GM19452 (cell line): ENCODE results near the gene TPST1.
"Not testable (repeated sequence)": the region's sequence is repeated elsewhere in the genome, so short reads cannot be mapped to it uniquely, and the experiment has no call there.

ENCODE experiments used
- ATAC-seq: cut with Tn5 transposase; IDR thresholded peaks from one replicate; pipeline ENCODE4 v1.9.1; 2021; ENCODE audit not compliant: unreplicated experiment

Gene TPST1

DNA sequence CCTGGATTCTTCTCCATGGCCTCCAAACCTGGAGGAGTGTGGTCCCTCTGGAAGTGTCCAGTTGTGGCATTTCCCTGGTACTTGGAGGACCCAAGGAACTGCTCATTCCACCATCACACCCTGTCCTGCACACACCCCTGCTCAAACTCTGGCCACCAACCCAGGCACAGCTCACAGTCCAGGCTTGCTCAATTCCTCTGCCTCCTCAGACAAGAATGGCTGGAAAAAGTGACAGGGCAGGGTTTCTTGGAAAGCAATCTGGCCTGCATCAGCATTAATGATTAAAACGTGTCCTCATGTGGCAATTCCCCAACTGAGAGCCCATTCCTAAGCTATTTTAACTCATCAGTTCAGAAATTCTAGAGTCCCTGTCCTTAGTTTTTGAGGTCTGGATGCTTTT is 17.2 kb upstream of the TPST1 start:
- no peak for ATAC-seq

DNA sequence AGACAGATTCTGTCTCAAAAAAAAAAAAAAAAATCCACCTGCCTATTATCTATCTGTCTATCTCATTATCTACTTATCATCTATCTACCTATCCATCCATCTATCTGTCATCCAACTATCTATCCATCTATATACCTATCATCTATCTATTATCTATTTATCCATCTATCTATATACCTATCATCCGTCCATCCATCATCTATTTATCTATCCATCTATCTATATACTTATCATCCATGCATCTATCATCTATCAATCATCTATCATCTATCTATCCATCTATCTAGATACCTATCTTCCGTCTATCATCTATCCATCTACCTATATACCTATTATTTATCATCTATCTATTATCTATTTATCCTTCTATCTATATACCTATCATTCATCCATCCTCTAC is 16.5 kb upstream of the TPST1 start:
- ATAC-seq, result no peak

DNA sequence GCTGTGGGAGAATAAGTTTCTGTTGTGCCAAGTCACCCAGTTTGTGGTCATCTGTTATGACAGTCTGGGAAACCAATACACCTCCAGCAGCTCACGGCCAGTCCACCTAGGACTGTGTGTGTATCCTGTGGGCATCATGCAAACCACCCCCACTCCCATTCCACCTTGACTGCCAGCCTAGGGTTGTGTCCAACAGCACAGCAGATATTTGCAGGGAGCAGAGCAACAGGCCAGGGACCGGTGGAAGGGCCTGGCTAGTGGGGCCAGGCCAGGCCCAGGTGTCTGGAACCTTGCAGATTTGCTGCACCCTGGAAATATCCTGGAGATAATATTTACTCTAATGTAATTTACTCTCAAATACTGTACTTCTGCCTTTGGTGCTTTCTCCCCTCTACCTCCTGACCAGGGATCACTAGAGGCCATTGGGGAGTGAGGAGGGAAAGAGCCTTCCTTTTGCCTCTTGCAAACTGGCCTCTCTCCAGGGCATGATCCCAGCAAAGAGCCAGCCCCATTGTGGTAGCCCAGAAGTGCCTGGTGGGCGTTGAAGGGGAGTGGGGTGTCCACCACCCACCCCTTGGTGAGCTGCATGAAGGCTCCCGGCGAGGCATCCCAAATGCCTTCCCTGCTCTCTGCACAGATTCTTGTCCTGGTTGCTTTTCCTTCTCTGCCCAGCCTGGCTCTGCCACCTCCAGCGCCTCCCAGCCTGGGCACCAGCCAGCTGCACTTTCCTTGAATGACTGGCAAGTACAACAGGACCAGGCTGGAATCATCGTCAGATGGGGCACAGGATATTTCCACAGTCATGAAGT is 15.2 kb upstream of the TPST1 start:
- no peak for ATAC-seq

DNA sequence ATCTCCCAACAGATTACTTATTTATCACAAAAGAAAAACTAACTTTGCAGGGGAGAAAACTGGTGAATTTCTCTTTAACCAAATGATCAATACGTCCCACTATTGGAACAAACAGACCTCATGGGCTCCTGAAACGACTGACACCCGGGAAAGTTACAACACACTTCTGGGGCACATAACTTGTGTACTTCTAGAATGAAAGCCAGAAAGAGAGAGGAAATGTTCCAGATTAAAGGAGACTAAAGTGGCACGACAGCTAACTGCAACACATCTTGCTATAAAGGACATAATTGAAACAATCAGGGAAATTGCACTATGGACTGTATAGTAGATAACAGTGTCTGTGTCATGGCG is 14.7 kb upstream of the TPST1 start:
- no peak for ATAC-seq

DNA sequence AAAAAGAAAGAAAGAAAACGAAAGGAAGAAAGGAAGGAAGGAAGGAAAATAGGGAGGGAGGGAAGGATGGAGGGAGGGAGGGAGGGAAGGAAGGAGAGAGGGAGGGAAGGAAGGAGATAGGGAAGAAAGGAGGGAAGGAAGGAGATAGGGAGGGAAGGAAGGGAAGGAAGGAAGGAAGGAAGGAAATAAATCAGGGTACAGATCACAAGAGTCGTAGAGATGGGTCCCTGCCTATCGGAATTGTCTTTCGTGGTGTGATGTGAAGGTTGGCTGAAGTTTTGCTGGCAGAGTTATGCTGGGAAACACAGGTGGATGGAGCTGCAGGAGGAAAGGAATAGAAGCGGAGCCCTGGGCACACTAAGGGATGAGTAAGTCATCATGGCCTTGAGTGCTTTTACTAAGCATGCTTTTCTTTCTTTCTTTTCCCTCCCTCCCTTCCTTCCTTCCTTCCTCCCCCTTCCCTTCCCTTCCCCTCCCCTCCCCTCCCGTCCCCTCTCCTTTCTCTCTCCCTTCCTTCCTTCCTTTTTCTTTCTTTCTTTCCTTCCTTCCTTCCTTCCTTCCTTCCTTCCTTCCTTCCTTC is 11.9 kb upstream of the TPST1 start:
- no peak for ATAC-seq

DNA sequence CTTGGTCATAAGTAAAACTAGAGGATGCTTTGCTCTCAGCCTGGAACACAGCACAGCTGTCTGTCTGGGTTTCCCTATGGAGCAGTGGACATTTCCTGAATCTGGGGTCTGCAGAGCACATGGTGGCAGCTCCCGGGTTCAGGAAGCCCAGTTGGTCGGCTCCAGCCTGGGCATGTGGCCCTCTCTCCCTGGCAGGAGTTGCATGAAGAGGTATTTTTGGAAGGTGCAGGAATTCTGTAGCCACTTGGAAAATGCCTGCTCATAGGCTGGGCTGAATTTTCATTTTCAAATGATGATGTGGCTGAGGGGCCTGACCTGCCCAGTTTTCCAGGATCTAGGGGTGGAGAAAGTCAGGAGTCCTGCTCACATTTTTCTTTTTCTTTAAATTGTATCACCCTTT is 6.7 kb upstream of the TPST1 start:
- no peak for ATAC-seq

DNA sequence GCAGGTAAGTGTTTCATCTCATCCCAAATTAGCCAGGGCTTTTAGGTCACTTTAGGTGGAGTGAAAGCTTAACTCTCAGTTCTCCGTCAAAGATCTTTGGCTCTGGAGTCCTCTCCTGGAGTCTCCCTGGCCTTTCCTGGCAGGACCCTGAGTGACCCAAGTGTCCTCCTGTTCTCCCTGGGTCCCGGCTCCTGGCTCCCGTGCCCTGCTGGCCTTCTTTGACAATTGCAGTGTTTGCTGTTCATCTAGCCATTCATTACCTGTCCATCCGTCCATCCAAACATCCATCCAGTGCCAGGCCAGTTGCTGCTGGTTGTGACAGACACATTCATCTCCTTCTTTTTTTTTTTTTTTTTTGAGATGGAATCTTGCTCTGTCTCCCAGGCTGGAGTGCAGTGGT is 6.2 kb upstream of the TPST1 start:
- ATAC-seq, result no peak

DNA sequence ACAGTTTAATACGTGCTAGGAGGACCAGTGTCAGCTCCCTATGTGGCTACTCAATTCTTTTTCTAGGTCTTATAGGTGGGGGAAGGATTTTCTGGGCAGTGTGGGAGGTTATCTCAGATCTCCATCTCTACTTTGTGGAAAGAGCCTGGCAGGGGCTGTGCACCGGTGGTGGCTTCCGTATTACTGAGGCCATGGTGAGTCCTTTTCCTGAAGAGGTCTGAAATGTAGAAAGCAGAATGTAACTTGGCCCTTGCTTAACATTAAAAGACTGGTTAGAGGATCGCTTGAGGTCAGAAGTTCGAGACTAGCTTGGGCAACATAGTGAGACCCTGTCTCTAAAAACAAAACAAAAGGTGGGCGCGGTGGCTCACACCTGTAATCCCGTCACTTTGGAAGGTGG is 2.7 kb upstream of the TPST1 start:
- ATAC-seq, result no peak

DNA sequence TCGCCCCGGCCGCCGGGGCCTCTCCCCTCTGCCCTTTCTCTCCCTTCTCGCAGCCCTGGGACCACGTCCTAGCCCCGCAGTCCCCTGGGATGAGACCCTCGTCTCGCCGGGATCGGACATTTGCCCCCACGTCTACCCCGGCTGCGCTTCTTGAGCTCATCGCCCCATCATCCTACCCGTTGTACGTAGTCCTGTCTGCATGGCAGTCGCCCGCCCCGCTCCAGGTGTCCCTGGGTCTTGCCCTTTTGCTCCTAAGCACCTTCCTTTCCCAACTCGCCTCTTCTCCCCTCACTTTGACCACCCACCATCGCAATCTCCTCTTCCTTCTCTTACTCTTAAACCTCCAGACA is 582 bp downstream of the TPST1 start:
- ATAC-seq, result no peak

DNA sequence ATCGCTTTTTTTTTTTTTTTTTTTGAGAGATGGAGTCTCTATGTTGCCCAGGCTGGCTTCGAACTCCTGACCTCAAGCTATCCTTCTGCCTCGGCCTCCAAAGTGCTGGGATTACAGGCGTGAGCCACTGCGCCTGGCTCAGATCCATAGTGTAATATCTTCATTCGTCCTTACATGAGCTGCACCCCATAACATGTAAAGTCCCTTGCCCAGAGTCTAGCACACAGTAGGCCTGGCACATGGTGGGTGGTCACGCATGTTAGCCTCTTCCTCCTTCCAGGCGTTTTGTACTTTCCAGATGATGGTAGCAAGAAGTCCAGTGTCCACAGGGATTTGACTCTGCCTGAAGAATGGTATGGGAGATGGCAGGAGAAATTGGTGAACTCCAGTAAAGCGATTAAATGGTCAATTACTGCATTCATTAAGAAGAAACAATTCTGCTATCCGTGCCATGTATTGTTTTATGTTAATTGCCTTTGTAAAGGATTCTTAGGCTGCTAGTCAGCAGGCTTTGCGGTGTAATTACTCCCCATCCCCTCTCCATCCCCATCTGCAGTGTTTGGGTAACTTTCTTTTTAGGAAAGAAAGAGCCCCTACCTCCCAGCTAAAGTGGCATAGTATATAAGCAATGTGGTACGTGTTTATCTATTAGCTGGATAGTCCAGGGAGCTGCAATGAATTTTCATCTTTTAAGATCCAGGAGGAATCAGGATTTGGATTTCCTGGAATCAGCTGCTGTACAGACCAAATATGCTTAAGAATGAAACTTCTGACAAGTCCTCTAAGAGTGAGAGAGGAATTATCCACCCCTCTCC is 1.2 kb downstream of the TPST1 start:
- no peak for ATAC-seq

DNA sequence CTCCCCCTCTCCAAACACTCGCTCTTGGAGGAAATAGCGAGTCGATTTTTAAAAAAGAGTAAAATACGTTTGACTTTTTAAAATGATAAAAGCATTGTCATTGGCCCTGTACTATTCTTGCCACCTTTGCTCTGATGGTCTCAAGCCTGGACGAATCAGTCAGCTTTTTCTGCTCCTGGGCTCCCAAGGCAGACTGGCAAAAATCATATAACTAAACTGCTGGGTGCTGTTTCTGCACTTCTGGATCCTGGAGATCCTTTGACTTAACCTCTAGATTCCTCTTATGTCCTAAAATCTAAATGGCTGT is 1.8 kb downstream of the TPST1 start:
- ATAC-seq, result no peak

DNA sequence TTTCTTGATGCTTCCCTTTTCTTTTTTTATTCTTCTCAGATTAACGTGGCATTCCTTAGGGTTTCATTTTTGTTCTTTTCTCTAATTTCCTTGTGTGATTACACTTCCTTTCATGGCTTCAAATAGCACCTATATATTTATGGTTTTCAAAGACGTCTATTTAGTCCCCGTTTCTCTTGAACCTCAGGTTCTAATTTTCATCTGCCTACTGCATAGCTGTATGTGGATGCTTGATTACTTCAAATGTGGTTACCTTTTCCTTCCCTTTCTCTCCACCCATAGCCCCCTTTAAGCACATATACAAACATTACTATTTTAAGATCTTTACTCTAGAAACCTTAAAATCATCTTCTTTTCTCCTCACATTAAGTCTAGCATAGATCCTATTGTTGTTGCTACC is 2.4 kb downstream of the TPST1 start:
- no peak for ATAC-seq

DNA sequence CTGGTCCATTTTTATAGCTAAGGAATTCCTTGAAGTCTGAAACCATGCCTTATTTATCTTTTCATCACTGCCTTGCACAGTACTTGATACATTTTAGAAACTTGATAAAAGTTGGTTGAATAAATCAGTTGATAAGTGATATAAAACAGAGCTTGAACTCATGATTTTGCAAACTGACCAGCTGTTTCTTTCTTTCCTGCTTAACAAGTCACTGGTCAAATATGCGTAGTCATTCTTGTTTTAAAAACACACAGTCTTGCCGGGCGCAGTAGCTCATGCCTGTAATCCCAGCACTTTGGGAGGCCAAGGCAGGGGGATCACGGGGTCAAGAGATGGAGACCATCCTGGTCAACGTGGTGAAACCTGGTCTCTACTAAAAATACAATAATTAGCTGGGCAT is 6.3 kb downstream of the TPST1 start:
- no peak for ATAC-seq

DNA sequence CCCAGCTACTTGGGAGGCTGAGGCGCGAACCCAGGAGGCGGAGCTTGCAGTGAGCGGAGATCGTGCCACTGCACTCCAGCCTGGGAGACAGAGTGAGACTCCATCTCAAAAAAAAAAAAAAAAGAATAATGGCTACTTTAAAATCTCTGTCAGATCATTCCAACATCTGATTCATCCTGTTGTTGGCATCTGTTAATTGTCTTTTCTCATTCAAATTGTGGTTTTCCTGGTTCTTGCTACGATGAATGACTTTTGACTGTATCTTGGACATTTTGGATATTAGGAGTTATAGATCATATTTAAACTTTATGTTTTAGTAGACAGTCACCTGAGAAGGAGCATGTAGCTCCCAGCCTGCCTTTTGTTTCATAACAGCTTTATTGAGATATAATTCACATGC is 8.5 kb downstream of the TPST1 start:
- no peak for ATAC-seq

DNA sequence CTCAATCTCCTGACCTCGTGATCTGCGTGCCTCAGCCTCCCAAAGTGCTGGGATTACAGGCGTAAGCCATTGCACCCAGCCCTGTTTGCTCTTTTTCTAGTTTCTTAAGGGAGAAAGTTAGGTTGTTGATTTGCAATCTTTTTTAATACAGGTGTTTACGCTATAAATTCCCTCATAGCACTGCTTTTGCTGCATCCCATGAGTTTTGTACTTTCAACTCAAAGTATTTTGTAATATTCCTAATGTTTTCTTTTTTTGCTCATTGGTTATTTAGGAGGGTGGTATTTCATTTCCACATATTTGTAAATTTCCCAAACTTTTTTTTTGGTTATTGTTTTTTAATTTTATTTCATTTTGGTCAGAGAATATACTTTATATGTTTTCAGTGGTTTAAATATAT is 11.6 kb downstream of the TPST1 start:
- no peak for ATAC-seq

DNA sequence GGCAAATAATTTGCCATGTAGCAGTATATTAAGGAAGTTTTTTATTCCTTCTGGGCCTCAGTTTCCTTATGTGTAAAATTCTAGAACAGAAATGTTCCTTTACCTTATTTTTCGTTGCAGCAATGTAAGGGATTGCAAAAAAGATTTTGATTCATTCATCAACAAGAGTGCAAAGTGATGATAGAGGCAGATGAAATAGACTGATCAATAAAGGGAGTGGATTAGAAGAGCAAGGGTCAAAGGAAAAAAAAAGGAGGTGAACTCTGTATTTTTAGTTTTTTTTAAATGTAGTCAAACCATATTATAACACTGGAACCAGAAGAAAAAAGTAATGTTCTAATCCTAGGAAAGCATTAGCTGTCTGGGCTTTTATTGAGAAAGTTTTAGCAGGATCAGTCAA is 14.7 kb downstream of the TPST1 start:
- ATAC-seq, result no peak

DNA sequence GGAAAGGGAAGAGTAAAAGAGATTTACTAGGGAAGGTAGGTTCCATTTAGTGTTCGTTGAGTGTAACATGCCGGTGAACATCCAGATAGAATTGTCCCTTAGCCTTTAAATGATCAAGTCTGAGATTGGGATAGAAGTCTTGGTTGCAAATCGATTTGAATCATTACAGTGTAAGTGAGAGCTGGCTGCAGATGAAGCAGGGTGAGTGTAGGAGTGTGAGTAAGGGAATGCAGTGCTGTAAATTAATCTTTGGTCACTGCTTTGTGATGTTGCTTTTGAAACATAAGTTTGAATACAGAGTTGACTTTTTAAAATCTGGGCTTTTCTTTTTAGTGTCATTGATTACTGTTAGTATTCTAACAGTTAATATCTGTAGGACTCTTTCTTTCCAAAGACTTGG is 16.3 kb downstream of the TPST1 start:
- no peak for ATAC-seq

DNA sequence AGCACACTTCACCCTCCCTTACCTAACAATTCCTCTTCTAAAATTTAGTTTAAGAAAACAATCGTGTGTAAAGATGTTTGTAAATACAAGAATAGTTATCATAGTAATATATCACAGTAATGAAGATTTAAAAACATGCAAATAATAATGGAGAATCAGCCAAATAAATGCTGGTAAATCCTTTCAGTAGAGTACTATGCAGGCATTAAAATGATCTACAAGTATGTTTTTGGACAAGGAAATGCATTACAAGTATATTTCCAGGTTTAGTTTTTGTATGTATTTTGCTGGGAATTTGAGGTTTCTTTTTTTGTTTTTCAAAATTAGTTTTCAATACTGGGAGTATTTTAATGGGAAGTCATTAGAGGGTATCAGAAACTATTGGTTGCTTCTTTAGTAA is 22.7 kb downstream of the TPST1 start:
- no peak for ATAC-seq

DNA sequence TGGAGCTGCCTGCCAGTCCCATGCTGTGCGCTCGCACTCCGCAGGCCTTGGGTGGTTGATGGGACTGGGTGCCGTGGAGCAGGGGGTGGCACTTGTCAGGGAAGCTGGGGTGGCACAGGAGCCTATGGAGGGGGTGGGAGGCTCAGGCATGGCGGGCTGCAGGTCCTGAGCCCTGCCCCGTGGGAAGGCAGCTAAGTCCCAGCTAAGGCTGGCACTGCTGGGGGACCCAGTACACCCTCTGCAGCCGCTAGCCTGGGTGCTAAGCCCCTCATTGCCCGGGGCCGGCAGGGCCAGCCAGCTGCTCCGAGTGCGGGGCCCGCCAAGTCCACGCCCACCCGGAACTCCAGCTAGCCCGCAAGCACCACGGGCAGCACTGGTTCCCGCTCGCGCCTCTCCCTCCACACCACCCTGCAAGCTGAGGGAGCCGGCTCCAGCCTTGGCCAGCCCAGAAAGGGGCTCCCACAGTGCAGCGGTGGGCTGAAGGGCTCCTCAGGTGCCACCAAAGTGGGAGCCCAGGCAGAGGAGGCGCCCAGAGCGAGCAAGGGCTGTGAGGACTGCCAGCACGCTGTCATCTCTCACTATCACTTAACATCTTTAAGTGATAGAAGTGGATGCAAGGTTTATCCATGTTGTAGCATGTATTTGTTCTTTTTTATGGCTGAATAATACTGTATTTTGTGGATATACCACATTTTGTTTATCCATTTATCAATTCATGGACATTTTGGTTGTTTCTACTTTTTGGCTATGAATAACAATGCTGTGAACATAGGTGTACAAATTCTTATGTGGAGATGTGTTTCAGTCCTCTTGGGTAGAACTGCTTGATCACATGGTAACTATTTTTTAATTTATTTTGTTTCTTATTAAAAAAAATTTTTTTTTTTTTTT is 26.4 kb downstream of the TPST1 start:
- ATAC-seq, result not testable (repeated sequence)

DNA sequence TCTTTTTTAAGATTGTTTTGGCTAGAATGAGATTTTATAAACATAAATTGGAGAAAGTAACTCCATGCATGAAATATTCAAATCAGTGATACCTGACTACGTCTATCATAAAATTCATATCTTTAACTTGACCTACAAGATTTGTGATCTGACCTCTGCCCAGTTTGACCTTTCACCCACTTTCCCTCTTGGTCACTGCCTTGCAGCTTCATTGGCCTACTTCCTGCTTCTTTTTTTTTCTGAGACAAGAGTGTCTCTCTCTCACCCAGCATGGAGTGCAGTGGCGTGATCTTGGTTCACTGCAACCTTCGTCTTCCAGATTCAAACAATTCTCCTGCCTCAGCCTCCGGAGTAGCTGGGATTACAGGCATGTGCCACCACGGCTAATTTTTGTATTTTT is 28.5 kb downstream of the TPST1 start:
- ATAC-seq, result no peak

DNA sequence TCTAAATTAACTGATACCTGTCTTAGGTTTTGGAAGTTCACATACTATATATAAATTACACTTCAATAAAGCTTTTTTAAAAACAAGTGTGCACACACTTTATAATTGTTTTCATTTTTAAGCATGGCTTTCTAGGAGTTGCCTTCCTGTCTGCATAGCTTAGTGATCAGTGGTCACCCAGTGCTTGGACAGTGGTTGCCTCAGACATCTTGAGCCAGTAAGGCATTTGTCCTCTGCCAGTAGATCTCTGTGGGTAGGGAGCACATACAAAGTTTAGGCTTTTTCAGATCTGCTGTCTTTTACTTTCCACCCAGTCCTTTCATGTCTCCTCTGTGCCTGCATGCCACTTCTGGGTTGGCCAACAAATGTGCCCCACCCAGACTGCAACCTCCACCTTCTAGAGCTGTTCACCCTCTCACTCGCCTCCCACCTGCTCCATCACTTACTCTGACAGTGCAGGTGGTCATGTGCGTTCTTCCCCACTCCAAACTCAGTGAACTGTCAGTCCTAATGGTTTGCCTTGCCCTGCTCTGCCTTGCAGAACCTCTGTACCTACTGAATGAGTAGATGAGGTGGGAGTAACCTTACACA is 31.7 kb downstream of the TPST1 start:
- ATAC-seq, result no peak
